ENCODE results near the gene MAFG.

DNA sequence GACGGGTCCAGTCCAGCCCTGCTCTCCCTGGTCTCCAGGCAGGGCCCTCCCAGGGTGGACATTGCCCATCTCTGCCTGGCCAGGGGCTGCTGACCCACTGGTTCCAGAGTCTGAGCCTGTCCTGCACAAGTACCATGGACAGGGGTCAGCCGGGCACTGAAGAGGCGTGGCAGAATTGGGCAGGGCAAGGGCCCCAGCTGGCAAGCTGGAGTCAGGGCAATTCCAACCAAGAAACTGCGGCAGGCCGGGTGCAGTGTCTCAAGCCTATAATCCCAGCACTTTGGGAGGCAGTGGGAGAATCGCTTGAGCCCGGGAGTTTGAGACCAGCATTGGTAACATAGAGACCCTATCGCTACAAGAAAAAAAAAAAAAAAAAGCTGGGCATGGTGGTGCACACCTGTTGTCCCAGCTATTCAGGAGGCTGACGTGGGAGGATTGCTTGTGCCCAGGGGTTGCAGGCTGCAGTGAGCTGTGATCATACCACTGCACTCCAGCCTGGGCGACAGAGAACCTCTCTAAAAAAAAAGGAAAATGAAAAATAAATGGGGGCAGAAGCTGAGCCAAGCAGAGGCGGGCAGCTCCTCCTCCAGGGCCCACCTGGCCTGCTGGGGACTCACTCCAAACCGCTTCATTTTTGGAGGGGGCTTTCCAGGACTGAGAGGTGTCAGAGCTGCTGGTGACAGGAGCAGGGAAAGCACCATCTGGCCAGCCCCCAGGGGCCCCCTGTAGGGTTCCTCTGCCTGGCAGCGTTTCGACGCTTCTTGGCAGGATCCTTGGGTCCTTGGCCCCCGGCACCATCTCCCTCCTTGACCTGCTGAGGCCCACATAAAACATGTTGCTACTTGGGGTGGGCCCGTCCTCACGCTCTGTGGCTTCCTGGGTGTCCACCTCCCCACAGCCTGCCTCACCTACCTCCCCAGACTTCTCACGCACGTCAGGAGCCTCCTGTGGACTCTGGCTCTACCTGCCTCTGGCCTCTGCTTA lies 2.9 kb upstream of the MAFG start:
- TF ChIP-seq, protein P1, sequence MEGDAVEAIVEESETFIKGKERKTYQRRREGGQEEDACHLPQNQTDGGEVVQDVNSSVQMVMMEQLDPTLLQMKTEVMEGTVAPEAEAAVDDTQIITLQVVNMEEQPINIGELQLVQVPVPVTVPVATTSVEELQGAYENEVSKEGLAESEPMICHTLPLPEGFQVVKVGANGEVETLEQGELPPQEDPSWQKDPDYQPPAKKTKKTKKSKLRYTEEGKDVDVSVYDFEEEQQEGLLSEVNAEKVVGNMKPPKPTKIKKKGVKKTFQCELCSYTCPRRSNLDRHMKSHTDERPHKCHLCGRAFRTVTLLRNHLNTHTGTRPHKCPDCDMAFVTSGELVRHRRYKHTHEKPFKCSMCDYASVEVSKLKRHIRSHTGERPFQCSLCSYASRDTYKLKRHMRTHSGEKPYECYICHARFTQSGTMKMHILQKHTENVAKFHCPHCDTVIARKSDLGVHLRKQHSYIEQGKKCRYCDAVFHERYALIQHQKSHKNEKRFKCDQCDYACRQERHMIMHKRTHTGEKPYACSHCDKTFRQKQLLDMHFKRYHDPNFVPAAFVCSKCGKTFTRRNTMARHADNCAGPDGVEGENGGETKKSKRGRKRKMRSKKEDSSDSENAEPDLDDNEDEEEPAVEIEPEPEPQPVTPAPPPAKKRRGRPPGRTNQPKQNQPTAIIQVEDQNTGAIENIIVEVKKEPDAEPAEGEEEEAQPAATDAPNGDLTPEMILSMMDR (IDR thresholded peaks at IDR 0.05), result no peak
- TF ChIP-seq ZFX (IDR thresholded peaks at IDR 0.05; ENCODE audit: borderline replicate concordance), result no peak
